A172 (cell line): ENCODE measurements around the gene CALHM4. TPM values are rescaled to one million over a fixed set of nuclear protein-coding genes. Genes with fewer than 3 reads are reported as not detected.
"Not testable (repeated sequence)": the region's sequence is repeated elsewhere in the genome, so short reads cannot be mapped to it uniquely, and the experiment has no call there.

Experiments
- DNase-seq: peaks from one replicate; pipeline ENCODE4 v3.0.0-alpha.2; 2015; ENCODE audit warnings: low spot score
- total RNA-seq: library from RNA; depleted of rRNA; stranded (reverse); fragments of >200 nt; shearing (Covaris generic); gene quantifications from 2 replicates; pipeline ENCODE4 v1.2.3, GENCODE V29; 2014; rRNA removed

The CALHM4 gene
- total RNA-seq, 1 experiment from 2014 or later, result not detected

- no peak for DNase-seq
Measured at GRCh38 chr6:116575227-116575626, 21.7 kb downstream of the CALHM4 start.

- DNase-seq, result no peak
Measured at GRCh38 chr6:116577486-116577885, 23.9 kb downstream of the CALHM4 start.

GRCh38 chr6:116578335-116578734 is 24.8 kb downstream of the CALHM4 start:
- no peak for DNase-seq

GRCh38 chr6:116579143-116579542 is 25.6 kb downstream of the CALHM4 start:
- no peak for DNase-seq

GRCh38 chr6:116580198-116580597 is 26.6 kb downstream of the CALHM4 start:
- no peak for DNase-seq

GRCh38 chr6:116586276-116586675 is 32.7 kb downstream of the CALHM4 start:
- no peak for DNase-seq

GRCh38 chr6:116586738-116587137 is 33.2 kb downstream of the CALHM4 start:
- no peak for DNase-seq

- DNase-seq, result no peak
Measured at GRCh38 chr6:116595247-116595646, 41.7 kb downstream of the CALHM4 start.

GRCh38 chr6:116596815-116597214 is 43.3 kb downstream of the CALHM4 start:
- peak; percentile 21 for DNase-seq

- not testable (repeated sequence) for DNase-seq
Measured at GRCh38 chr6:116603916-116604315, 50.4 kb downstream of the CALHM4 start.

- DNase-seq, result not testable (repeated sequence)
Measured at GRCh38 chr6:116604868-116605267, 51.3 kb downstream of the CALHM4 start.

- DNase-seq, result no peak
Measured at GRCh38 chr6:116605935-116606334, 52.4 kb downstream of the CALHM4 start.

Other genes with a start within 250 kb of the CALHM4 start
- 32.0 and 40.8 TPM in 2 replicates for gene DSE, start 182.8 kb upstream of the CALHM4 start, total RNA-seq
- gene CALHM6, start 92.4 kb upstream of the CALHM4 start, total RNA-seq, result not detected in 2 replicates
- 3.8 and 4.1 TPM in 2 replicates for gene CALHM5, start 42.1 kb upstream of the CALHM4 start, total RNA-seq
- gene TRAPPC3L, start 8.1 kb upstream of the CALHM4 start, total RNA-seq, result not detected in 2 replicates
- gene RWDD1, start 17.8 kb downstream of the CALHM4 start, total RNA-seq, result 51.8 and 93.1 TPM in 2 replicates
- not detected in 2 replicates for gene RSPH4A, start 62.7 kb downstream of the CALHM4 start, total RNA-seq
- 19.0 and 20.1 TPM in 2 replicates for gene ZUP1, start 115.0 kb downstream of the CALHM4 start, total RNA-seq
- gene KPNA5, start 127.5 kb downstream of the CALHM4 start, total RNA-seq, result 5.2 and 6.0 TPM in 2 replicates
- not detected in 2 replicates for gene FAM162B, start 212.0 kb downstream of the CALHM4 start, total RNA-seq